ENCODE data around the gene ADARB2.

The ADARB2 gene

GRCh38 chr10:1128649-1129048 lies 608.7 kb downstream of the ADARB2 start:
- DNase-seq (no peak), ATAC-seq (no peak)

DNA sequence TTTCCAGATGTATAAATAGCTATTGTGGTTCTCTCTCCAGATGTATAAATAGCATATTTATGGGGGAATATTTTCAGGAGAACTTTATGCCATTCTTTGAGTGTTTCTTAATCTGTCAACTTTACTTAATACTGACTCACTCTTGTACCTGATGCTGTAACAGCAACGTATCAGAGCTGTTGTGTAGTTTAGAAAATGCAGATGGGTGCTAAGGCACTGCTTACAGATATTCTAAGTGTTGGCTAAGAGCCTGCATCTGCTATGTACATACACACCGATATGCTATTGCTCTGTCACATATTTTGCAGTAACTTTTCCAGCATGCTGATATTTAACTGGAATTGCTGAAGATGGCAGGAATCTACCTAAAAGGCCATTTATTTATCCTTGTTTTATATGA lies 609.2 kb downstream of the ADARB2 start:
- DNase-seq: no peak
- ATAC-seq: no peak

DNA sequence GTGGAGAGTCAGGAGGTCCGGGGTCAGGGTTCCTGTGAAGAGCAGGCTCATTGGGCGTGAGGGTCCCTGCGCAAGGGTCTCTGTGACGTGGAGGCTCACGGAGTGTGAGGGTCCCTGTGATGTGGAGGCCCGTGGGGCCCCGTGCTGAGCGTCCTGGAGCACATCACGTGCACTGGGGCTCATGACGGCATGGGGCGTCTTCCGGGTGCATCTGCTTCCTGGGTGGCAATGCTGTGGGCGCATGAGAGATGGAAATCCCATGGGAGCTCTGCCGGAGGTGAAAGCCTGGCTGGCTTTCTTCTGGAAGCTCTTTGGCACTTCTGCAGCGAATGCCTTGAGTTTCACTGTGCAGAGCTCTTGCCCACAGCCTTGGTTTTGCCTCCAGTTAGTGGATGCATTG lies 609.7 kb downstream of the ADARB2 start:
- DNase-seq (no peak), ATAC-seq (no peak)
